Aorta (tissue), 5 donors: ENCODE measurements around the gene CYP19A1. TPM values are rescaled to one million over a fixed set of nuclear protein-coding genes. Genes with fewer than 3 reads are reported as not detected.
A peak's percentile ranks its signal among the peaks of the same experiment; 100 is the strongest.

Source experiments
- ATAC-seq: fragments of 200-7000 bp; cut with Tn5 transposase; one replicate; pipeline ENCODE4 v1.9.1; 2022; ENCODE audit warnings: moderate library complexity; ENCODE audit not compliant: low FRiP score
- DNase-seq, 2 donors: peaks; one replicate each; pipeline ENCODE4 v3.0.0-alpha.2; 2020
- H3K27ac ChIP-seq, 2 donors: one replicate each; pipeline ENCODE4 v1.5.1; 2013; ENCODE audit warnings: low read length in 2 of 2, mild to moderate bottlenecking in 2 of 2, moderate library complexity in 2 of 2, control low read depth in 1 of 2, inconsistent platforms in 1 of 2, low read depth in 1 of 2
- H3K27me3 ChIP-seq, 2 donors: one replicate each; pipeline ENCODE4 v1.6.1; 2013; ENCODE audit warnings: control low read depth in 1 of 2, low read length in 1 of 2, mild to moderate bottlenecking in 1 of 2, moderate library complexity in 1 of 2; ENCODE audit not compliant: insufficient read depth in 2 of 2, control insufficient read depth in 1 of 2
- H3K36me3 ChIP-seq, 2 donors: one replicate each; pipeline ENCODE4 v1.6.1; 2013; ENCODE audit warnings: control low read depth in 1 of 2, low read length in 1 of 2, mild to moderate bottlenecking in 1 of 2; ENCODE audit not compliant: insufficient read depth in 2 of 2, control insufficient read depth in 1 of 2
- H3K4me1 ChIP-seq, 2 donors: one replicate each; pipeline ENCODE4 v1.6.1; 2013; ENCODE audit warnings: low read length in 2 of 2, control low read depth in 1 of 2, mild to moderate bottlenecking in 1 of 2, moderate library complexity in 1 of 2; ENCODE audit not compliant: insufficient read depth in 2 of 2, control insufficient read depth in 1 of 2
- H3K4me3 ChIP-seq, 2 donors: one replicate each; pipeline ENCODE4 v1.5.1; 2013; ENCODE audit warnings: low read length in 2 of 2, control low read depth in 1 of 2, mild to moderate bottlenecking in 1 of 2
- H3K9me3 ChIP-seq: one replicate; pipeline ENCODE4 v1.6.1; 2013; ENCODE audit warnings: mild to moderate bottlenecking, low read length; ENCODE audit not compliant: control insufficient read depth
- WGBS, 2 donors: extraction: QIAGEN DNeasy Blood & Tissue Kit; methylation state at CpG; one replicate each; pipeline ENCODE4 v1.1.7; 2013; 5-methylcytosine and 5-hydroxymethylcytosine counted together
- intact Hi-C, 2 donors: fragments of 100-400 bp; cut with DNase I; formaldehyde crosslinking; loops; one replicate each; pipeline versions ENCODE4 v1.14.2 to v1.15.0; 2022
- polyA plus RNA-seq, 2 donors: library from polyadenylated mRNA; stranded (reverse); fragments of 200-250 nt; gene quantifications; one replicate each; pipeline ENCODE4 v1.2.3, GENCODE V29; 2013
- total RNA-seq, 2 donors: library from RNA; stranded (reverse); fragmentation: NEBNext Ultra II Directional; extraction: Animal tissue kit (Norgen Biotek cat#: 25700); gene quantifications; one replicate each; pipeline ENCODE4 v1.2.1, GENCODE V29; 2021
- donor health status: healthy with polysubstance abuse.
- donor health status: Bipolar disorder and iron deficiency.
- donor health status: DM: no; HTN: no; CAD: no.
- donor health status: DM: no; HTN: no; CAD: no.
- donor health status: DM: yes; HTN: yes; CAD: no.

Gene CYP19A1
- total and polyA plus RNA-seq, 4 donors, result 0.77 to 4.8 (median 3.8) TPM

- Histone ChIP-seq H3K27ac (no peak overlapping the region), H3K27me3 (no peaks in the 10 kb centered on the region), H3K36me3 (no peaks in the 10 kb centered on the region), H3K9me3 (no peaks in the 10 kb centered on the region), H3K4me3 (no peak overlapping the region), H3K4me1 (no peaks in the 10 kb centered on the region)
- WGBS, 2 donors, result 78 to 80% methylated on average over 6 of the region's 6 CpGs
- no peak for ATAC-seq
- intact Hi-C loops, result no loop called here
- DNase-seq, result peak in 1 of 2 donors; percentile 72
These were observed 67.7 kb downstream of the CYP19A1 start for GRCh38 chr15:51270706-51271105.

DNA sequence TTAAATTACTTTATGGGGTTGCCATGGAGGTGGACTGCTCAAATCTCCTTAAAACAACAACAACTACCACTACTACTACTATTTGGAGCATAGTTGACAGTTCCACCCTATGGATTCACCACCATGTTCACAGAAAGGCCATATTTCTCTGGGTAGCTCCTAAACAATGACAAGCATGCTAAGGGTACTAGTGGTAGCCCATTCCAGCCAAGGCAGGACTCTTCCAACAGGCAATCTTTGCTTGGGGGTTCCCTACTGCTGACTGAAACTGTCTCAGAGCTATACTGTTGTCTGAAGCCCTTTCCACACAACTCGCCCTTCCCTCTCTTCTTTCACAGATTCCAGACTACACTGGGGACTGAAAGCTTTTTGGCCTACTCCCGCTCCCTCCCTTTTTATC, 68.9 kb downstream of the CYP19A1 start:
- DNase-seq (no peak), ATAC-seq (no peak)
- H3K36me3 ChIP-seq, result no peaks in the 10 kb centered on the region
- no peak overlapping the region for H3K4me3 ChIP-seq
- H3K27ac ChIP-seq, result no peak overlapping the region
- 82 to 95% methylated on average over 2 of the region's 2 CpGs for WGBS, 2 donors
- no peaks in the 10 kb centered on the region for H3K9me3 ChIP-seq
- H3K27me3 ChIP-seq, result no peaks in the 10 kb centered on the region
- H3K4me1 ChIP-seq, result no peaks in the 10 kb centered on the region
- intact Hi-C loops, result loop anchor here in 1 of 2 donors (10.0 kb wide), 1 partner anchor 65 kb away; no protein-coding TSS in a partner anchor

- Histone ChIP-seq H3K4me1 (no peaks in the 10 kb centered on the region), H3K27me3 (no peaks in the 10 kb centered on the region), H3K36me3 (no peaks in the 10 kb centered on the region), H3K9me3 (no peaks in the 10 kb centered on the region), H3K4me3 (peak overlapping the region; percentile 37 to 58), H3K27ac (no peak overlapping the region)
- intact Hi-C loops, result loop anchor here in 1 of 2 donors (10.0 kb wide), 1 partner anchor 63 kb away; no protein-coding TSS in a partner anchor
- ATAC-seq, result no peak
- WGBS, 2 donors, result 3 to 4% methylated on average over 11 of the region's 11 CpGs
- peak in 1 of 2 donors; percentile 54 for DNase-seq
These were observed 70.7 kb downstream of the CYP19A1 start for GRCh38 chr15:51267703-51268083.

- intact Hi-C loops, result loop anchor here in 1 of 2 donors (10.0 kb wide), 1 partner anchor 62 kb away; no protein-coding TSS in a partner anchor
- 0 to 1% methylated on average over 47 of the region's 47 CpGs for WGBS, 2 donors
- H3K27me3 ChIP-seq, result no peaks in the 10 kb centered on the region
These were observed 71.2 kb downstream of the CYP19A1 start for GRCh38 chr15:51267051-51267702.

DNA sequence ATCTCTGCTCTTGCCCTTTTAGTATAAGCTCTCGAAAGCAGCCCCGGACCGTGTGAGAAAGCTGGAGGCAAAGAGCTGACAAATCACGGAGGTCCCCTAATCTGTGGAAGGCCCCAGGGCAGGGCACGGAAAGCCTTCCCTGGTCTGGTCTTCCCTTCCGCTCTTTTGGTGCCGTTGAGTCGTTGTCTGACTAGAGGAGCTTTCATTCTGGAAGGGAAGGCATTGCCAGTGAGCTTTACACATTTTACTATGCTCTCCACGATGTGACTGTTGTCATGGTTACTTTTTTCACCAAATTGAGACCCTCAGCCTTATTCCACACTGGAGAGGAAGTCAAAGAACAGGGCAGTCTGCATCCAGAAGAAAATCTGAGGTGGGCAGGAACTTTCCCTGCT, 71.7 kb downstream of the CYP19A1 start:
- H3K27me3 ChIP-seq, result no peaks in the 10 kb centered on the region
- DNase-seq (no peak), ATAC-seq (no peak)
- no peaks in the 10 kb centered on the region for H3K4me1 ChIP-seq
- intact Hi-C loops, result loop anchor here in 1 of 2 donors (10.0 kb wide), 1 partner anchor 62 kb away; no protein-coding TSS in a partner anchor
- no peak overlapping the region for H3K27ac ChIP-seq
- H3K4me3 ChIP-seq, result peak overlapping the region in 1 of 2 donors; percentile 58
- no peaks in the 10 kb centered on the region for H3K36me3 ChIP-seq
- 33% methylated on average over 9 of the region's 9 CpGs for WGBS, 2 donors
- H3K9me3 ChIP-seq, result no peaks in the 10 kb centered on the region

More at GRCh38 chr15:51267051-51267702, 71.2 kb downstream of the CYP19A1 start:
- peak; percentile 73 for ATAC-seq
- Histone ChIP-seq H3K4me3 (peak overlapping the region; percentile 37 to 58), H3K9me3 (no peaks in the 10 kb centered on the region), H3K36me3 (no peaks in the 10 kb centered on the region), H3K4me1 (no peaks in the 10 kb centered on the region), H3K27ac (no peak overlapping the region)
- DNase-seq, result peak in 1 of 2 donors; percentile 55

DNA sequence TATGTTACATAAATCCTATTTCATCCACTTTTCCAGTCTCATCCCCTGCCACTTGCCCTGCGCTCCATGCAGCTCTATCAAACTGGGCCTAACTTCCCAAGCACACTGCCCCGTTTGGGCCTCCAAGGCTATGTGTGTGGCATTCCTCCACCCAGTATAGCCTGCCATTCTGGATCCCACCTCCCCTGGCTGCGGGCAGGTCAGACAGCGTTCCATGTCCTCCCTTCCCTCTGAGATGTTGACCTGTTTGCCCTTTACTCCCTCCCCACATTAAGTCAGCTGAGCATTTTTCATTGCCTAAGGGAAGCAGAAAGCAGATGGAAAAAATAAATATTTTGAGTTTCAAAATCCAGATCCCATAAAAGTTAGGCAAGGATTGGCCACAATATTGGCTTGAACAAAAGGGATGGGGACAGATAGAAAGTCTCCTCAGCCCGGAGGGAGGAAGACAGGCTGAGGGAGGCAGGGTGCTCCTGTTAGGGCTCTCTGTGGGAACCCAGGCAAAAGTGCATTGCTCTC, 73.3 kb downstream of the CYP19A1 start:
- intact Hi-C loops, result loop anchor here in 1 of 2 donors (10.0 kb wide), 1 partner anchor 60 kb away; no protein-coding TSS in a partner anchor
- Histone ChIP-seq H3K27ac (no peak overlapping the region), H3K4me1 (no peaks in the 10 kb centered on the region), H3K36me3 (no peaks in the 10 kb centered on the region), H3K4me3 (no peak overlapping the region), H3K9me3 (no peaks in the 10 kb centered on the region), H3K27me3 (no peaks in the 10 kb centered on the region)
- ATAC-seq (no peak), DNase-seq (no peak)
- WGBS, 2 donors, result 90 to 98% methylated on average over 5 of the region's 5 CpGs

DNA sequence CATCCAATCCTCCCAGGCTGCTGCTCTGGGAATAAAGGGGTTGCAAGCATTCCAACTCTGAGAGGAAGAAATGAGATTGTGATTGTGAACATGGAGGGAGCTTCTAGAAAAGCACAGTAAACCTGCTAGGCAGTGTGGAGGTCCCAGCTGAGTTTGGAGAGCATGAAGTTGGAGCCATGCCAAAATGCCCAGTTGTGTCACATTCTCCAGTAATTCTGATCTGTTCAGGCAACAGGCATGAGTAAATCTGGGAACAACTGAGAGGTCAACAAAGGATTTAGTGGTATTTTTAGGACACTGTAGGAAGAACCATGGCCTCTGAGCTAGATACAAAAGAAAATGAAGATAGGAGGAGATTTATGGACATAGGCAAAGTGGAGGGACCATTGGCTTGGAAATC, 74.7 kb downstream of the CYP19A1 start:
- DNase-seq (no peak), ATAC-seq (no peak)
- H3K36me3 ChIP-seq, result no peaks in the 10 kb centered on the region
- H3K4me3 ChIP-seq, result no peak overlapping the region
- H3K4me1 ChIP-seq, result no peaks in the 10 kb centered on the region
- no peaks in the 10 kb centered on the region for H3K9me3 ChIP-seq
- intact Hi-C loops, result loop anchor here in 1 of 2 donors (10.0 kb wide), 1 partner anchor 59 kb away; no protein-coding TSS in a partner anchor
- no peaks in the 10 kb centered on the region for H3K27me3 ChIP-seq
- no peak overlapping the region for H3K27ac ChIP-seq

DNA sequence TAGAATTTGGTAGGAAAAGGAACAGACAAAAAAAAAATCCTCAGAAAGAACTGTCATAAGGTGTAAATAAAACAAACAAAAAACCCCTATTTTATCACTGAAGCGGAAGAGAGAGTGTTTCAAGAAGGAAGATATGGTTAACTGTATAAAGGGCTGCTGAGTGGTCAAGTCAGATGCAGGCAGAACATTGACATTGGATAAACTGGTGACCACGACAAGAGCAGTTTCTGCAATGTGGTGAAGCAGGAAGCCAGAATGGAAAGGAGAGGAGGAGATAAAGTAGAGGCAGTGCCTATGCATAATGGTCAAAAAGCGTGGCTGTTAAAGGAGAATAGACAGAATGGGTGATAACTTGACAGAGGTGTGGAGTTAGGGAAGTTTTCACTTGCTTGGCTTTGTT, 75.3 kb downstream of the CYP19A1 start:
- WGBS, 2 donors, result 90 to 93% methylated on average over 3 of the region's 3 CpGs
- ATAC-seq (no peak), DNase-seq (no peak)
- no peak overlapping the region for H3K27ac ChIP-seq
- no peaks in the 10 kb centered on the region for H3K27me3 ChIP-seq
- no peaks in the 10 kb centered on the region for H3K9me3 ChIP-seq
- no peaks in the 10 kb centered on the region for H3K4me1 ChIP-seq
- no peaks in the 10 kb centered on the region for H3K36me3 ChIP-seq
- H3K4me3 ChIP-seq, result no peak overlapping the region
- intact Hi-C loops, result loop anchor here in 1 of 2 donors (10.0 kb wide), 1 partner anchor 58 kb away; no protein-coding TSS in a partner anchor

- no peaks in the 10 kb centered on the region for H3K36me3 ChIP-seq
- DNase-seq, result no peak
- 62 to 86% methylated on average over 2 of the region's 2 CpGs for WGBS, 2 donors
- ATAC-seq, result no peak
- no peaks in the 10 kb centered on the region for H3K4me1 ChIP-seq
- no peak overlapping the region for H3K27ac ChIP-seq
- intact Hi-C loops, result loop anchor here in 1 of 2 donors (10.0 kb wide), 1 partner anchor 58 kb away; no protein-coding TSS in a partner anchor
- no peaks in the 10 kb centered on the region for H3K9me3 ChIP-seq
- H3K4me3 ChIP-seq, result no peak overlapping the region
- no peaks in the 10 kb centered on the region for H3K27me3 ChIP-seq
These were observed 75.9 kb downstream of the CYP19A1 start for GRCh38 chr15:51262463-51262862.
